ENCODE results near the gene DNER.

DNA sequence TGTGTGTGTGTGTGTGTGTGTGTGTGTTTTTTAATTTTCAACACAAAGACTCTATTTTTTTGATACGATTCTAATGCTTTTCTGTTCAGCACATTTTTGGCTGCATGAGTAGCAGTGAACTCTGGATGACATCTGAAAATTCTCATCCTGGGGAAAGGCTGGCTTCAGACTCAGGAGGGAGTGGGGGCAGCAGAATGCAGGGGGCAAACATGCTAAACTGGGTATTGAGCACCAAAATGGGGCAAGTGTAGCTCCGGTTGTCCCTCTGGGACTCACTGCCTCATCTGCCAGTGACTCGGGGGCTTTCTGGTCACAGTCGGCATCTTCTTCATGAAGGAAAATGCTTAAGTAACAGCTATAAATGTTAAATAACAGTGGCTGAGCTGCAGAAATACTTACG lies 326.5 kb downstream of the DNER start:
- TF ChIP-seq, protein P1, sequence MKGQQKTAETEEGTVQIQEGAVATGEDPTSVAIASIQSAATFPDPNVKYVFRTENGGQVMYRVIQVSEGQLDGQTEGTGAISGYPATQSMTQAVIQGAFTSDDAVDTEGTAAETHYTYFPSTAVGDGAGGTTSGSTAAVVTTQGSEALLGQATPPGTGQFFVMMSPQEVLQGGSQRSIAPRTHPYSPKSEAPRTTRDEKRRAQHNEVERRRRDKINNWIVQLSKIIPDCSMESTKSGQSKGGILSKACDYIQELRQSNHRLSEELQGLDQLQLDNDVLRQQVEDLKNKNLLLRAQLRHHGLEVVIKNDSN (IDR thresholded peaks at IDR 0.05; ENCODE audit: borderline replicate concordance, low read depth): no peak
- TF ChIP-seq, protein P2, sequence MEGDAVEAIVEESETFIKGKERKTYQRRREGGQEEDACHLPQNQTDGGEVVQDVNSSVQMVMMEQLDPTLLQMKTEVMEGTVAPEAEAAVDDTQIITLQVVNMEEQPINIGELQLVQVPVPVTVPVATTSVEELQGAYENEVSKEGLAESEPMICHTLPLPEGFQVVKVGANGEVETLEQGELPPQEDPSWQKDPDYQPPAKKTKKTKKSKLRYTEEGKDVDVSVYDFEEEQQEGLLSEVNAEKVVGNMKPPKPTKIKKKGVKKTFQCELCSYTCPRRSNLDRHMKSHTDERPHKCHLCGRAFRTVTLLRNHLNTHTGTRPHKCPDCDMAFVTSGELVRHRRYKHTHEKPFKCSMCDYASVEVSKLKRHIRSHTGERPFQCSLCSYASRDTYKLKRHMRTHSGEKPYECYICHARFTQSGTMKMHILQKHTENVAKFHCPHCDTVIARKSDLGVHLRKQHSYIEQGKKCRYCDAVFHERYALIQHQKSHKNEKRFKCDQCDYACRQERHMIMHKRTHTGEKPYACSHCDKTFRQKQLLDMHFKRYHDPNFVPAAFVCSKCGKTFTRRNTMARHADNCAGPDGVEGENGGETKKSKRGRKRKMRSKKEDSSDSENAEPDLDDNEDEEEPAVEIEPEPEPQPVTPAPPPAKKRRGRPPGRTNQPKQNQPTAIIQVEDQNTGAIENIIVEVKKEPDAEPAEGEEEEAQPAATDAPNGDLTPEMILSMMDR (IDR thresholded peaks at IDR 0.05): no peak
- TF ChIP-seq EP300 (IDR thresholded peaks at IDR 0.05; ENCODE audit: borderline replicate concordance in 1 of 2, low read depth in 1 of 2, low read length in 1 of 2) (no peak), EZH2phosphoT487 (IDR thresholded peaks at IDR 0.05; ENCODE audit: borderline replicate concordance, low read depth) (no peak), REST (IDR thresholded peaks at IDR 0.05; ENCODE audit: low read depth, low read length) (no peak), GABPA (IDR thresholded peaks at IDR 0.05; ENCODE audit: low read depth) (no peak), GATA2 (CRISPR knock-in tag; IDR thresholded peaks at IDR 0.05) (no peak), RAD21 (IDR thresholded peaks at IDR 0.05; ENCODE audit: low read length) (no peak), FOXJ3 (CRISPR knock-in tag; IDR thresholded peaks at IDR 0.05) (no peak), POLR2AphosphoS5 (IDR thresholded peaks at IDR 0.05; ENCODE audit: low read depth, low read length) (no peak)
